ENCODE results near the gene TSPEAR.

GRCh38 chr21:44738621-44739020 lies 27.2 kb upstream of the TSPEAR start:
- TF ChIP-seq CTCF (IDR thresholded peaks at IDR 0.05) (no peak), ZFX (IDR thresholded peaks at IDR 0.05; ENCODE audit: borderline replicate concordance) (no peak)

Data from 22Rv1 (cell line).